Suprapubic skin (tissue), 3 donors: ENCODE data around the gene PRRX2.

Experiments used
- CTCF ChIP-seq, 2 donors: fragments of 200-600 bp in 1 of 2; fragments of 450-650 bp in 1 of 2; sonication (generic) in 1 of 2; IDR thresholded peaks; one replicate each; pipeline ENCODE4 v1.5.1; 2016 to 2019; ENCODE audit warnings: antibody characterized with exemption in 2 of 2, mild to moderate bottlenecking in 1 of 2, moderate library complexity in 1 of 2
- POLR2AphosphoS5 ChIP-seq, 3 donors: sonication (generic); formaldehyde crosslinking; IDR thresholded peaks; one replicate each; pipeline ENCODE4 v1.6.1; 2017; ENCODE audit warnings: antibody characterized with exemption in 3 of 3

- TF ChIP-seq CTCF (IDR thresholded peaks at IDR 0.05) (no peak), POLR2AphosphoS5 (IDR thresholded peaks at IDR 0.05) (no peak)
Observed at GRCh38 chr9:129681924-129682323, 16.5 kb downstream of the PRRX2 start.
